H9 (cell line): ENCODE measurements around the gene ATP13A4. TPM values are rescaled to one million over a fixed set of nuclear protein-coding genes. Genes with fewer than 3 reads are reported as not detected.

Experiments
- DNase-seq: peaks from one replicate; pipeline ENCODE4 v3.0.0-alpha.2; 2017
- H2AFZ ChIP-seq: one replicate; pipeline ENCODE4 v1.6.1; 2013; ENCODE audit warnings: mild to moderate bottlenecking, low read length, control low read depth, moderate library complexity
- H2AK5ac ChIP-seq: 2 replicates; pipeline ENCODE4 v1.6.1; 2013; ENCODE audit warnings: low read length, control low read depth, mixed read lengths; ENCODE audit not compliant: insufficient read length
- H2BK120ac ChIP-seq: one replicate; pipeline ENCODE4 v1.6.1; 2013; ENCODE audit warnings: low read depth, mild to moderate bottlenecking, low read length, control low read depth, inconsistent platforms; ENCODE audit not compliant: poor library complexity, severe bottlenecking
- H2BK12ac ChIP-seq: 2 replicates; pipeline ENCODE4 v1.6.1; 2013; ENCODE audit warnings: low read length, control low read depth, mixed read lengths, low read depth; ENCODE audit not compliant: insufficient read length
- H2BK15ac ChIP-seq: 2 replicates; pipeline ENCODE4 v1.6.1; 2013; ENCODE audit warnings: low read depth, low read length, control low read depth
- H2BK20ac ChIP-seq: one replicate; pipeline ENCODE4 v1.6.1; 2013; ENCODE audit warnings: low read depth, mild to moderate bottlenecking, low read length, control low read depth, inconsistent platforms; ENCODE audit not compliant: poor library complexity, severe bottlenecking
- H2BK5ac ChIP-seq: 2 replicates; pipeline ENCODE4 v1.6.1; 2013; ENCODE audit warnings: low read length, control low read depth, mixed read lengths; ENCODE audit not compliant: insufficient read length
- H3K14ac ChIP-seq: 2 replicates; pipeline ENCODE4 v1.6.1; 2013; ENCODE audit warnings: low read length, control low read depth; ENCODE audit not compliant: insufficient read depth
- H3K18ac ChIP-seq: 2 replicates; pipeline ENCODE4 v1.6.1; 2013; ENCODE audit warnings: low read depth, mild to moderate bottlenecking, mixed read lengths, low read length, control low read depth; ENCODE audit not compliant: insufficient read length
- H3K23ac ChIP-seq: 2 replicates; pipeline ENCODE4 v1.6.1; 2013; ENCODE audit warnings: low read length, control low read depth, mixed read lengths, low read depth; ENCODE audit not compliant: insufficient read length
- H3K23me2 ChIP-seq: 2 replicates; pipeline ENCODE4 v1.6.1; 2013; ENCODE audit warnings: low read depth, mild to moderate bottlenecking, mixed read lengths, low read length, control low read depth; ENCODE audit not compliant: insufficient read length, poor library complexity, severe bottlenecking
- H3K27ac ChIP-seq: 2 replicates; pipeline ENCODE4 v1.5.1; 2013; ENCODE audit warnings: low read length, control low read depth, mixed read lengths, low read depth; ENCODE audit not compliant: insufficient read length
- H3K27me3 ChIP-seq: 2 replicates; pipeline ENCODE4 v1.6.1; 2013; ENCODE audit warnings: low read length, control low read depth, inconsistent platforms; ENCODE audit not compliant: insufficient read depth
- H3K4ac ChIP-seq: 2 replicates; pipeline ENCODE4 v1.6.1; 2013; ENCODE audit warnings: low read depth, mild to moderate bottlenecking, control low read depth, inconsistent platforms, low read length, moderate library complexity
- H3K4me1 ChIP-seq: 2 replicates; pipeline ENCODE4 v1.6.1; 2013; ENCODE audit warnings: low read length, control low read depth, inconsistent platforms; ENCODE audit not compliant: insufficient read depth
- H3K4me2 ChIP-seq: 2 replicates; pipeline ENCODE4 v1.6.1; 2013; ENCODE audit warnings: low read length, control low read depth, mixed read lengths; ENCODE audit not compliant: insufficient read length, insufficient read depth
- H3K56ac ChIP-seq: 2 replicates; pipeline ENCODE4 v1.6.1; 2013; ENCODE audit warnings: low read depth, mild to moderate bottlenecking, mixed read lengths, low read length, control low read depth; ENCODE audit not compliant: insufficient read length
- H3K79me1 ChIP-seq: 2 replicates; pipeline ENCODE4 v1.6.1; 2013; ENCODE audit warnings: low read depth, mild to moderate bottlenecking, moderate library complexity, low read length, control low read depth, inconsistent platforms; ENCODE audit not compliant: insufficient read depth, poor library complexity, severe bottlenecking
- H3K79me2 ChIP-seq: 2 replicates; pipeline ENCODE4 v1.6.1; 2013; ENCODE audit warnings: low read length, control low read depth, inconsistent platforms; ENCODE audit not compliant: insufficient read depth
- H3K9ac ChIP-seq: 2 replicates; pipeline ENCODE4 v1.6.1; 2013; ENCODE audit warnings: low read length, control low read depth, mixed read lengths; ENCODE audit not compliant: insufficient read length; ENCODE audit errors: extremely low read depth
- H3K9me3 ChIP-seq: one replicate; pipeline ENCODE4 v1.6.1; 2013; ENCODE audit warnings: low read depth, low read length, inconsistent platforms; ENCODE audit not compliant: control insufficient read depth
- H3T11ph ChIP-seq: one replicate; pipeline ENCODE4 v1.6.1; 2013; ENCODE audit warnings: mild to moderate bottlenecking, low read length, control low read depth, inconsistent platforms
- H4K20me1 ChIP-seq: one replicate; pipeline ENCODE4 v1.6.1; 2013; ENCODE audit not compliant: control insufficient read depth, insufficient read length, insufficient read depth
- H4K5ac ChIP-seq: 2 replicates; pipeline ENCODE4 v1.6.1; 2013; ENCODE audit warnings: low read depth, mild to moderate bottlenecking, mixed read lengths, low read length, control low read depth; ENCODE audit not compliant: insufficient read length
- H4K8ac ChIP-seq: replicated peaks from 2 replicates; pipeline ENCODE4 v1.6.1; 2013; ENCODE audit warnings: low read length, control low read depth, mixed read lengths, low read depth; ENCODE audit not compliant: insufficient read length
- H4K91ac ChIP-seq: 2 replicates; pipeline ENCODE4 v1.6.1; 2013; ENCODE audit warnings: low read depth, mild to moderate bottlenecking, moderate library complexity, mixed read lengths, low read length, control low read depth; ENCODE audit not compliant: insufficient read length
- H3K27ac Mint-ChIP-seq, 3 experiments: 2 replicates in 2 of 3; 3 replicates in 1 of 3; pipeline ENCODE4 v1.8.0; 2020 to 2021; ENCODE audit warnings: mixed read lengths in 3 of 3, mild to moderate bottlenecking in 1 of 3, moderate library complexity in 1 of 3
- H3K27me3 Mint-ChIP-seq: 2 replicates; pipeline ENCODE4 v1.8.0; 2021; ENCODE audit warnings: low read depth, mild to moderate bottlenecking, moderate library complexity, mixed read lengths
- H3K36me3 Mint-ChIP-seq, 3 experiments: 2 replicates in 2 of 3; 3 replicates in 1 of 3; pipeline ENCODE4 v1.8.0; 2020 to 2021; ENCODE audit warnings: low read depth in 3 of 3, mixed read lengths in 3 of 3; ENCODE audit not compliant: insufficient read depth in 1 of 3
- H3K4me1 Mint-ChIP-seq, 2 experiments: 2 replicates each; pipeline ENCODE4 v1.8.0; 2020; ENCODE audit warnings: mixed read lengths in 2 of 2
- H3K4me3 Mint-ChIP-seq, 2 experiments: 2 replicates in 1 of 2; 3 replicates in 1 of 2; pipeline ENCODE4 v1.8.0; 2020 to 2021; ENCODE audit warnings: mild to moderate bottlenecking in 2 of 2, mixed read lengths in 2 of 2, moderate library complexity in 1 of 2
- H3K9me3 Mint-ChIP-seq, 2 experiments: 2 replicates in 1 of 2; 3 replicates in 1 of 2; pipeline ENCODE4 v1.8.0; 2020; ENCODE audit warnings: mild to moderate bottlenecking in 2 of 2, mixed read lengths in 2 of 2, moderate library complexity in 1 of 2
- CTCF ChIP-seq: fragments of 200-600 bp; sonication (generic); conservative IDR thresholded peaks from 3 replicates; pipeline ENCODE4 v1.8.0; 2021; ENCODE audit warnings: antibody characterized with exemption, mild to moderate bottlenecking
- WGBS: extraction: QIAGEN DNeasy Blood & Tissue Kit; methylation state at CpG from one replicate; pipeline ENCODE4 v1.1.7; 2013; ENCODE audit warnings: missing lambda C conversion rate, low lambda C conversion rate, mixed read lengths; ENCODE audit not compliant: insufficient read length; ENCODE audit errors: extremely low coverage; 5-methylcytosine and 5-hydroxymethylcytosine counted together
- total RNA-seq: library from RNA; stranded (reverse); gene quantifications from 2 replicates; pipeline ENCODE4 v1.2.1, GENCODE V29; 2021

Gene ATP13A4
- total RNA-seq, 1 experiment from 2014 or later, result 0.13 TPM

- Histone ChIP-seq H2BK120ac (no peak overlapping the region), H3K27ac (no peak overlapping the region), H2BK5ac (no peak overlapping the region), H3K9ac (no peak overlapping the region), H2BK15ac (no peak overlapping the region), H4K91ac (no peak overlapping the region), H3K18ac (no peak overlapping the region), H3K56ac (no peak overlapping the region), H3K23ac (no peak overlapping the region), H3K4ac (no peak overlapping the region), H3K4me2 (no peak overlapping the region), H4K8ac (no peak overlapping the region), H4K5ac (no peak overlapping the region), H3K4me1 (peaks cover 4% of the 10 kb centered on the region; the same call in 1 of the 2 replicates), H3T11ph (no peak overlapping the region), H4K20me1 (no peaks in the 10 kb centered on the region), H2BK20ac (no peak overlapping the region), H3K14ac (no peak overlapping the region), H3K79me2 (no peaks in the 10 kb centered on the region), H3K9me3 (no peaks in the 10 kb centered on the region), H2AFZ (no peak overlapping the region), H2AK5ac (no peak overlapping the region), H3K27me3 (no peaks in the 10 kb centered on the region), H3K79me1 (no peaks in the 10 kb centered on the region), H3K23me2 (no peaks in the 10 kb centered on the region), H2BK12ac (no peak overlapping the region)
- peaks cover 0 to 5% of the 10 kb centered on the region in 2 experiments; a peak in 2 of 5 replicates for H3K9me3 Mint-ChIP-seq
- H3K4me1 Mint-ChIP-seq, result peaks cover 18 to 20% of the 10 kb centered on the region in 2 experiments
- WGBS, result no CpG with 5 or more reads among the region's 1 CpG
- no peak for TF ChIP-seq CTCF
- no peak overlapping the region; a peak in 1 of 5 replicates for H3K4me3 Mint-ChIP-seq
- no peak for DNase-seq
- no peaks in the 10 kb centered on the region for H3K27me3 Mint-ChIP-seq
- H3K36me3 Mint-ChIP-seq, result peaks cover 0 to 2% (median 0%) of the 10 kb centered on the region in 3 experiments; a peak in 1 of 7 replicates
- no peak overlapping the region; a peak in 1 of 7 replicates for H3K27ac Mint-ChIP-seq
Measured at GRCh38 chr3:193407688-193408087, 147.0 kb downstream of the ATP13A4 start.
